Neutrophil (primary cell): Measurements from ENCODE around the gene SERTAD1.

Experiments used
- H3K27ac ChIP-seq: fragments of 200-600 bp; sonication (generic); 2 replicates; pipeline ENCODE4 v1.5.1; 2016; ENCODE audit warnings: mild to moderate bottlenecking, moderate library complexity
- H3K27me3 ChIP-seq: fragments of 200-600 bp; sonication (generic); 2 replicates; pipeline ENCODE4 v1.6.0; 2016; ENCODE audit warnings: mild to moderate bottlenecking
- H3K36me3 ChIP-seq: fragments of 200-600 bp; sonication (generic); 2 replicates; pipeline ENCODE4 v1.5.1; 2017
- H3K4me1 ChIP-seq, 2 experiments: fragments of 200-600 bp in 1 of 2; sonication (generic) in 1 of 2; 1 replicate in 1 of 2; 2 replicates in 1 of 2; pipeline versions ENCODE4 v1.5.1 to v1.6.1; 2013 to 2016; ENCODE audit warnings: low read depth in 1 of 2, low read length in 1 of 2, mild to moderate bottlenecking in 1 of 2, moderate library complexity in 1 of 2; ENCODE audit not compliant: control insufficient read depth in 1 of 2, insufficient read depth in 1 of 2
- H3K4me3 ChIP-seq, 2 experiments: fragments of 200-600 bp in 1 of 2; sonication (generic) in 1 of 2; 1 replicate in 1 of 2; 2 replicates in 1 of 2; pipeline ENCODE4 v1.5.1; 2013 to 2016; ENCODE audit warnings: low read depth in 1 of 2, low read length in 1 of 2, mild to moderate bottlenecking in 1 of 2, moderate library complexity in 1 of 2
- H3K9me3 ChIP-seq: fragments of 200-600 bp; sonication (generic); 2 replicates; pipeline ENCODE4 v1.5.1; 2016
- TF ChIP-seq, protein P1 (sequence below): fragments of 200-600 bp; sonication (generic); IDR thresholded peaks from 2 replicates; pipeline ENCODE4 v1.5.1; 2016; ENCODE audit warnings: antibody characterized with exemption

SERTAD1 gene

DNA sequence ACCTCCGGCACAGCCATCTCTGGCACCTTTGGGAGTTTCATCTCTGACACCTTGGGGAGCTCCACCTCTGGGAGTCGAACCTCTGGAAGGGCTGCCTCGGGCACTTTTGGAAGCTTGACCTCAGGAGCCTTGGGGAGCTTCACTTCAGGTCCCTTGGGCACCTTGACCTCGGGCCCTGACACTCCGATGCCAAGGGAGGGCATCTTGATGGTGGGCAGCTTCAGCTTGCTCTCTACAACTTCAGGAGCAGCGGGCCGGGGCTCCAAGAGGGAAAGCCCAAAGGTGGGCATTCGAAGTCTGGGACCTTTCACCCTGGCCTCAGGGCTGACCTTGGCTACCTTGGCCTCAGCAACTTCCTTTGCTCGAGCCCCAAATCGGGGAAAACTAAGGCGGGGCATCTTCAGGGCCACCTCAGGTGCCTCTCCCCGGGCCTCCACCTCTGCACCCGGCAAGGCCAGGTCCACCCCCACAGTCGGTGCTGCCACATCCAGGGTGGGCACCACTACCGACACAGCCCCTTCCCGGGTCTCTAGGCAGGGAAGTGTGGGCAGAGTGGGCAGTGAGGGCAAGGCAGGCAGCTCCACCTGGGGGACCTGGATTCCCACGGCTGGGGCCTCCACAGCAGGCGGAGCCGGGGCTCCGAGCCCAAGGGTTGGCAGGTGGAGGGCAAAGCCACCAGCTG lies 28.8 kb downstream of the SERTAD1 start:
- H3K4me1 ChIP-seq: peaks cover 7 to 8% of the 10 kb centered on the region in 2 experiments
- no peaks in the 10 kb centered on the region for H3K36me3 ChIP-seq
- no peak overlapping the region for H3K4me3 ChIP-seq
- TF ChIP-seq, protein P1, sequence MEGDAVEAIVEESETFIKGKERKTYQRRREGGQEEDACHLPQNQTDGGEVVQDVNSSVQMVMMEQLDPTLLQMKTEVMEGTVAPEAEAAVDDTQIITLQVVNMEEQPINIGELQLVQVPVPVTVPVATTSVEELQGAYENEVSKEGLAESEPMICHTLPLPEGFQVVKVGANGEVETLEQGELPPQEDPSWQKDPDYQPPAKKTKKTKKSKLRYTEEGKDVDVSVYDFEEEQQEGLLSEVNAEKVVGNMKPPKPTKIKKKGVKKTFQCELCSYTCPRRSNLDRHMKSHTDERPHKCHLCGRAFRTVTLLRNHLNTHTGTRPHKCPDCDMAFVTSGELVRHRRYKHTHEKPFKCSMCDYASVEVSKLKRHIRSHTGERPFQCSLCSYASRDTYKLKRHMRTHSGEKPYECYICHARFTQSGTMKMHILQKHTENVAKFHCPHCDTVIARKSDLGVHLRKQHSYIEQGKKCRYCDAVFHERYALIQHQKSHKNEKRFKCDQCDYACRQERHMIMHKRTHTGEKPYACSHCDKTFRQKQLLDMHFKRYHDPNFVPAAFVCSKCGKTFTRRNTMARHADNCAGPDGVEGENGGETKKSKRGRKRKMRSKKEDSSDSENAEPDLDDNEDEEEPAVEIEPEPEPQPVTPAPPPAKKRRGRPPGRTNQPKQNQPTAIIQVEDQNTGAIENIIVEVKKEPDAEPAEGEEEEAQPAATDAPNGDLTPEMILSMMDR: no peak
- H3K27me3 ChIP-seq: peaks cover 39% of the 10 kb centered on the region
- H3K9me3 ChIP-seq: no peaks in the 10 kb centered on the region
- H3K27ac ChIP-seq: no peak overlapping the region

DNA sequence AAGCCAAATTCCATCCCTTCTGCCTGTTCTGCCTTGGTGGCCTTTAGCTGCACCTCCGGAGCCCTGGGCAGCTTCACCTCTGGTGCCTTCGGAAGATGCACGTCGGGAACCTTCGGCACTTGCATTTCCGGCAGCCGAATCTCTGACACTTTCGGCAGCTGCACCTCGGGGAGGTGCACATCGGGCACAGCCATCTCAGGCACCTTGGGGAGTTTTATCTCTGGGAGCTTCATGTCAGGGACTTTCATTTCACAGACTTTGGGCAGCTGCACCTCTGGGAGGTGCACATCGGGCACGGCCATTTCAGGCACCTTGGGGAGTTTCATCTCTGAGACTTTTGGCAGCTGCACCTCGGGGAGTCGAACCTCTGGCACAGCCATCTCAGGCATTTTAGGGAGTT lies 29.8 kb downstream of the SERTAD1 start:
- H3K27ac ChIP-seq: no peak overlapping the region
- H3K4me3 ChIP-seq: no peak overlapping the region
- H3K36me3 ChIP-seq: no peaks in the 10 kb centered on the region
- no peaks in the 10 kb centered on the region for H3K9me3 ChIP-seq
- peaks cover 7 to 8% of the 10 kb centered on the region in 2 experiments for H3K4me1 ChIP-seq
- TF ChIP-seq, protein P1: no peak
- peaks cover 34% of the 10 kb centered on the region for H3K27me3 ChIP-seq

DNA sequence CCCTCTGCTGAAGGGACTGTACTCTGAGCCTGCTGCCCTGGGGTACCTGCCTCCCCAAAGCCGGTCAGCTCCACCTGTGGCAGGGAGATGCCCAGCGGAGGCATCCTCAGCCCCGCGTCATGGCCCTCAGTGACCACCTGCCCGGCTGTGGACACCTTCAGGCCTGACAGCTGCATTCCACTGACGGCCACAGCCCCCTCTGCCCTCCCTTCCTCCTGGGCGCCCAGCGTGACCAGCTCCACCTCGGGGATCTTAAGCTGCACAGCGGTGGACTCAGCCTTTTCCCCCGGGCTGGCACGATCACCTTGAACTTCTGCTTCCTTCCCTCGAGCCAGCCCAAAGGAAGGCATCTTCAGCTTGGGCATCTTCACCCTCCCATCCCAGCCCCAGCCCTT lies 31.0 kb downstream of the SERTAD1 start:
- TF ChIP-seq, protein P1: no peak
- Histone ChIP-seq H3K4me3 (no peak overlapping the region), H3K36me3 (no peaks in the 10 kb centered on the region)

DNA sequence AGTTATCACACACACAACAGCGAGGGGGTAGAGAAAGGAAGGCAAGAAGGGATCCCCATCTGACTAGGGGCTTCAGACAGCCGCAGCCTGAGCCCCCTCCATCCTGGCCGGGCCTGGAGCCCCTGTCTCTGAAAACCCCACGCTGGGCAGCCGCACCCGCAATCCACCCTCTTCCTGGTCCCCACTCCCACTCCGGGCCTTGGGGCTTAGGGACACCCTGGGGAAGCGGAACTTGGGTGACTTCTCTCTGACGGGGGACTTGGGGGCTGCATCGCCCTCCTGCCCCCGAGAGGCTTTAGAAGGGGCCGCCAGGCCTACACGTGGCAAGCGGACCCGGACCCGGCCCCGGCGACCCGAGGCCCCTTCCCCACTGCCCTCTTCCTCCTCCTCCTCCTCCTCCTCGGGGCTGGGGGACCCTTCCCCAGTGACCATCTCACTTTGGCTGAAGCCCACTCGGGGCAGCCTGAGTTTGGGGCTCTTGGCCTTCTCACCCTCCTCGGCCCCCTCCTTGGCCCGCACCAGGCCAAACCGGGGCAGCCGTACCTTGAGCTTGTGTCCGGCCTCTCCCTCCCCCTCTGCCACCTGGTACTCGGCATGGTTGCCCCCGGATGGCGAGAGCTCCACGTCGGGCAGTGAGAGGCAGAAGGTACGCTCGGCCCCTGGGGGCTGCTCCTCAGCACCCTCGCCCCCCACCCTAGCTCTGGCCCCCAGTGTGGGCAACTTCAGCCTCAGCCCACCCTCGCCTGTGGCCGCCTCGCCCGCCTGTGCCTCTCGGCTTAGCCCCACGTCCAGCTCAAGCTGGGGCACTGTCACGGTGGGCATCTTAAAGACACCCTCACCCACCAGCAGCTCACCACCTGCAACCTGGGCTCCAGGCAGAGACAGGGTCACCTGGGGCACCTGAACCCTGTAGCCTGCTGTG lies 31.6 kb downstream of the SERTAD1 start:
- Histone ChIP-seq H3K36me3 (no peaks in the 10 kb centered on the region), H3K9me3 (no peaks in the 10 kb centered on the region), H3K27ac (no peak overlapping the region), H3K4me3 (no peak overlapping the region), H3K4me1 (peaks cover 7 to 8% of the 10 kb centered on the region in 2 experiments), H3K27me3 (peaks cover 26% of the 10 kb centered on the region)
- TF ChIP-seq, protein P1: no peak

More for the DNA sequence above, 31.0 kb downstream of the SERTAD1 start:
- peaks cover 31% of the 10 kb centered on the region for H3K27me3 ChIP-seq
- no peak overlapping the region for H3K27ac ChIP-seq
- peaks cover 7 to 8% of the 10 kb centered on the region in 2 experiments for H3K4me1 ChIP-seq
- H3K9me3 ChIP-seq: no peaks in the 10 kb centered on the region

DNA sequence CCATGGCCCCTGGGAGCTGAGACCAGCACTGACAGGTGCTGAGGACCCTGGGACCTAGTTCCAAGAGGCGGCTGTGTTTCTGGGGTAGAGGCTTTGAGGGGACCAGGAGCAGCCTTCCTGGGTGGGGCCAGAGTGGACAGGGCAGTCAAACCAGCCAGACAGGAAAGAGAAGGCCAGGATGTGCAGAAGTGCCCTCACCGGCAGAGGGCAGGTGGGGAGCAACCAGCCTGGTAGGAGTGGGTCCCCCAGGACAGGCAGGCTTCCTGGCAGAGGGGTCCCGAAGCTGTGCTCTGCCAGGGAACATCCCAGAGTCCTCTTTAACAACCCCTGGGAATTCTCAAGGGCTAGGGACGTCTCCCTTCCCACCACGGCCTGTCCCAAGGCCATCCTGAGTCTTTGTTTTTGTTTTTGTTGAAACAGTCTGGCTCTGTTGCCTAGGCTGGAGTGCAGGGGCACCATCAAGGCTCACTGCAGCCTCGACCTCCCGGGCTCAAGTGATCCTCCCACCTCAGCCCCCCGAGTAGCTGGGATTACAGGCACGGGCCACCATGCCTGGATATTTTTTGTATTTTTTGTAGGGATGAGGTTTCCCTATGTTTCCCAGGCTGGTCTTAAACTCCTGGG lies 32.8 kb downstream of the SERTAD1 start:
- Histone ChIP-seq H3K4me3 (no peak overlapping the region), H3K27ac (no peak overlapping the region), H3K4me1 (peaks cover 0 to under 1% of the 10 kb centered on the region in 2 experiments), H3K36me3 (no peaks in the 10 kb centered on the region), H3K27me3 (peaks cover 15% of the 10 kb centered on the region), H3K9me3 (no peaks in the 10 kb centered on the region)
- TF ChIP-seq, protein P1: no peak
